Measurements from ENCODE around the gene FAF1. TPM values are rescaled to one million over a fixed set of nuclear protein-coding genes. Genes with fewer than 3 reads are reported as not detected.

FAF1 gene
- total RNA-seq, 2 experiments from 2014 or later: 42.3 to 114 TPM

DNA sequence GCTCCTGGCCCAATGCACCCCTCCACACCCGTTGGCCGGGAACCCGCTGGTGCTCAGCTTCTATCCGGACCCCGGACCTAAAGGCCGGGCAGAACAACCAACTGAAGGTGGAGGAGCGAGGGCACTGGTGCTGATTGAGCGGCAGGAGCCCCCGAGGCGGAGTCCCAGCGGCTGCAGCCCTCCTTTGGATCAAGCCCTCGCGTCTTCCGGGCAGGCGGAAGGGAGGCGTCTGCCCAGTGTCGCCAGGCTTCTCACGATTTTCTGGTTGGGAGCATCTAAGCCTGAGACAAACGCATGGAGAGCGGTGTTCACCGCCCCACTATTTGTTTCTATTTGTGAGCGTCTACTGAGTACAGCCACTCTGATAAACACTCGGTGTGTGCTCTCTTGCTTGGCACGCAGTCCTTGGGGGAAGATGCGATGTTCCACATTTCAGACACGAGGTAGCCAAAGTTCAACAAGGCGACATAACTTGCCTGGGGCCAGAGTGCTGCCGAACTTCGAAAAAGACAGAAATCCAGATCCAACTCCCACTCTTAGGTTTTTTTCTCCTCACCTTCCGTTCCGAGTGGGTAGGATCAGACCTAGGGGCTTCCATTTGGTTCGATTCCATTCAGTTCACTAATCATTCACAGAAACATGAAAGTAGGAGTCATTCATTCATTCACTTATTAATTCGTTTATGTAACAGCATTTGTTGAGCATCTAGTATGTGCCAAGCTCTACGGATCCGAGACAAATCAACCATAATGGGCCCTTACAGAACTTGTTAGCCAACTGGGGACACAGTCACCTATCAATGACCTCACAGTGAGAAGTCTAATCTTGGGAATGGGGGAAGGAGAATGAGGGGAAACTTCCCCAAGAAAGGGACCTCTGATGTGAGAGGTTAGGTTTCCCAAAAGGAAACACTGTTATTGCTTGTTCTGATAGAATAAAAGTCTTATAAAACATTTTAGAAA is 532.0 kb downstream of the FAF1 start:
- no peak for TF ChIP-seq EZH2phosphoT487 (IDR thresholded peaks at IDR 0.05; ENCODE audit: borderline replicate concordance, low read depth, low read length)
- TF ChIP-seq, protein P1, sequence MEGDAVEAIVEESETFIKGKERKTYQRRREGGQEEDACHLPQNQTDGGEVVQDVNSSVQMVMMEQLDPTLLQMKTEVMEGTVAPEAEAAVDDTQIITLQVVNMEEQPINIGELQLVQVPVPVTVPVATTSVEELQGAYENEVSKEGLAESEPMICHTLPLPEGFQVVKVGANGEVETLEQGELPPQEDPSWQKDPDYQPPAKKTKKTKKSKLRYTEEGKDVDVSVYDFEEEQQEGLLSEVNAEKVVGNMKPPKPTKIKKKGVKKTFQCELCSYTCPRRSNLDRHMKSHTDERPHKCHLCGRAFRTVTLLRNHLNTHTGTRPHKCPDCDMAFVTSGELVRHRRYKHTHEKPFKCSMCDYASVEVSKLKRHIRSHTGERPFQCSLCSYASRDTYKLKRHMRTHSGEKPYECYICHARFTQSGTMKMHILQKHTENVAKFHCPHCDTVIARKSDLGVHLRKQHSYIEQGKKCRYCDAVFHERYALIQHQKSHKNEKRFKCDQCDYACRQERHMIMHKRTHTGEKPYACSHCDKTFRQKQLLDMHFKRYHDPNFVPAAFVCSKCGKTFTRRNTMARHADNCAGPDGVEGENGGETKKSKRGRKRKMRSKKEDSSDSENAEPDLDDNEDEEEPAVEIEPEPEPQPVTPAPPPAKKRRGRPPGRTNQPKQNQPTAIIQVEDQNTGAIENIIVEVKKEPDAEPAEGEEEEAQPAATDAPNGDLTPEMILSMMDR (conservative IDR thresholded peaks at IDR 0.05; ENCODE audit: low read length): no peak
- Histone ChIP-seq H2AFZ (ENCODE audit: low read length) (no peak overlapping the region), H3K36me3 (ENCODE audit: insufficient read depth, low read length) (no peaks in the 10 kb centered on the region), H3K9me2 (ENCODE audit: insufficient read depth, low read length) (no peaks in the 10 kb centered on the region), H3K4me3 (ENCODE audit: low read depth, low read length, poor library complexity, severe bottlenecking) (no peak overlapping the region), H3K79me2 (ENCODE audit: insufficient read depth, low read depth, low read length) (no peaks in the 10 kb centered on the region), H3K4me2 (ENCODE audit: low read length) (no peak overlapping the region), H3K27ac (ENCODE audit: low read depth, low read length, poor library complexity, severe bottlenecking) (no peak overlapping the region), H3K4me1 (ENCODE audit: insufficient read depth, low read length, poor library complexity, severe bottlenecking) (no peaks in the 10 kb centered on the region), H4K20me1 (ENCODE audit: insufficient read depth, low read length) (no peaks in the 10 kb centered on the region), H3K9me3 (ENCODE audit: low read length) (no peaks in the 10 kb centered on the region)
- CTCF ChIA-PET (ENCODE audit: unreplicated experiment): no interaction called here
- POLR2A ChIA-PET: no interaction called here
- DNase-seq (ENCODE audit: low spot score): no peak
- intact Hi-C loops (cut with micrococcal nuclease; ENCODE audit: unreplicated experiment): no loop called here
- BruUV-seq (replicated peaks): no TSS peak

DNA sequence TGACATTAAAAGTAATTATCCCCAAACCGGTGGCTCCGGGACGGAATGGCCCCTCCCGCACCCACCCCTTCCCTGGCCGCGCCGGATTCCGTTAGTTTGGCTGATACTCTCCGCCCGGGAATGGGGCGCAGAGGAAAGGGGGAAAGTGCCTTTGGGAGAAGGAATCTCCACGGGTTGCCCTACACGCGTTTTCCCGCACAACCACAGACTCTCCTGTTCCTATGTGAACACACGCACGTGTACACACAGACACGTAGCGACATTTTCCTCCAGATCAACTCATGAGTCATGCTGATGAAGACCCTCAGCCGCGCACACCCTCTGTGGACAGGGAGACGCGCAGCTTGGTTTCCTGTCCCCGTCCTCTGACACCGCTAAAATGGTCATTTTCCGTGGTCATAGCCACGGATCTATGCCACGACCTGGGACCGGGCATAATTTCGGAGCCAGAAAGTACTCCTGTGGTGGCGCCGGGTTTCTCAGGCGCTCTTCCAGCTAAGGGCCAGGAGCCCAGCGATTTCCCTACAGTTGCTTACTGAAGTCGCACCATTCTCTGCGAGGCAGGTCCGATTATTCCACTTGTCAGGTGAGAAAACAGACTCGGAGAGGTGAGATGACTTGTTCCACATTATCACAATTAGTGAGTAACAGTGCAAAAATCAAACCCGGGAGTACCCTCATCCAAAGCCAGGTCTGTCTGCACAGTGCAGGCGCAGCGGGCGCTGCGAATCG is 532.8 kb downstream of the FAF1 start:
- H3K9me3 ChIP-seq (ENCODE audit: low read length): no peaks in the 10 kb centered on the region
- no peak for DNase-seq (ENCODE audit: low spot score)
- intact Hi-C loops (cut with micrococcal nuclease; ENCODE audit: unreplicated experiment): no loop called here
- ChIA-PET CTCF (ENCODE audit: unreplicated experiment) (no interaction called here), POLR2A (no interaction called here)
- H3K27ac ChIP-seq (ENCODE audit: low read depth, low read length, poor library complexity, severe bottlenecking): no peak overlapping the region
- no peaks in the 10 kb centered on the region for H3K9me2 ChIP-seq (ENCODE audit: insufficient read depth, low read length)
- no peak overlapping the region for H3K4me2 ChIP-seq (ENCODE audit: low read length)
- H3K79me2 ChIP-seq (ENCODE audit: insufficient read depth, low read depth, low read length): no peaks in the 10 kb centered on the region
- no peaks in the 10 kb centered on the region for H3K36me3 ChIP-seq (ENCODE audit: insufficient read depth, low read length)
- H2AFZ ChIP-seq (ENCODE audit: low read length): no peak overlapping the region
- no peak overlapping the region for H3K4me3 ChIP-seq (ENCODE audit: low read depth, low read length, poor library complexity, severe bottlenecking)
- no peaks in the 10 kb centered on the region for H3K4me1 ChIP-seq (ENCODE audit: insufficient read depth, low read length, poor library complexity, severe bottlenecking)
- TF ChIP-seq, protein P1 (conservative IDR thresholded peaks at IDR 0.05; ENCODE audit: low read length): no peak
- no peak for TF ChIP-seq EZH2phosphoT487 (IDR thresholded peaks at IDR 0.05; ENCODE audit: borderline replicate concordance, low read depth, low read length)
- H4K20me1 ChIP-seq (ENCODE audit: insufficient read depth, low read length): no peaks in the 10 kb centered on the region
- BruUV-seq (replicated peaks): no TSS peak

Data from OCI-LY7 (cell line).